Keratinocyte (primary cell): Measurements from ENCODE around the gene SEC61A1. TPM values are rescaled to one million over a fixed set of nuclear protein-coding genes. Genes with fewer than 3 reads are reported as not detected.

ENCODE experiments used
- DNase-seq: peaks from one replicate; pipeline ENCODE4 v3.0.0-alpha.2; 2011; ENCODE audit warnings: low read depth, missing footprints, low spot score
- FAIRE-seq: peaks from 2 replicates; lab custom pipeline; 2011; peaks lifted over from hg19 to GRCh38; lab: Jason Lieb, UNC
- H2AFZ ChIP-seq: 2 replicates; pipeline ENCODE4 v1.6.0; 2012; ENCODE audit warnings: low read length, control low read depth, inconsistent platforms; ENCODE audit not compliant: control insufficient read depth
- H3K27ac ChIP-seq: 2 replicates; pipeline ENCODE4 v1.5.1; 2011; ENCODE audit warnings: low read length; ENCODE audit not compliant: control insufficient read depth, insufficient read depth
- H3K27me3 ChIP-seq: 3 replicates; pipeline ENCODE4 v1.6.0; 2011; ENCODE audit warnings: low read length; ENCODE audit not compliant: control insufficient read depth, insufficient read depth; ENCODE audit errors: extremely low read depth
- H3K36me3 ChIP-seq, 2 experiments: 2 replicates in 1 of 2; 3 replicates in 1 of 2; pipeline ENCODE4 v1.5.1; 2011; ENCODE audit warnings: low read length in 2 of 2, mild to moderate bottlenecking in 1 of 2; ENCODE audit not compliant: control insufficient read depth in 2 of 2, insufficient read depth in 2 of 2; ENCODE audit errors: extremely low read depth in 1 of 2
- H3K4me1 ChIP-seq: 3 replicates; pipeline ENCODE4 v1.5.1; 2011; ENCODE audit warnings: low read length; ENCODE audit not compliant: control insufficient read depth, insufficient read depth; ENCODE audit errors: extremely low read depth
- H3K4me2 ChIP-seq: 3 replicates; pipeline ENCODE4 v1.6.0; 2011; ENCODE audit warnings: low read depth, low read length; ENCODE audit not compliant: control insufficient read depth, insufficient read depth; ENCODE audit errors: extremely low read depth
- H3K4me3 ChIP-seq, 3 experiments: fragments of 200-600 bp in 1 of 3; sonication (generic) in 1 of 3; 2 replicates in 2 of 3; 3 replicates in 1 of 3; pipeline ENCODE4 v1.5.1; 2011 to 2016; ENCODE audit warnings: low read length in 3 of 3, mild to moderate bottlenecking in 3 of 3, control low read depth in 2 of 3, inconsistent platforms in 1 of 3, low read depth in 1 of 3, mixed read lengths in 1 of 3, mixed run types in 1 of 3, moderate library complexity in 1 of 3; ENCODE audit not compliant: control insufficient read depth in 2 of 3, insufficient read depth in 2 of 3; ENCODE audit errors: extremely low read depth in 1 of 3
- H3K79me2 ChIP-seq: 2 replicates; pipeline ENCODE4 v1.6.0; 2012; ENCODE audit warnings: low read length; ENCODE audit not compliant: control insufficient read depth, insufficient read depth
- H3K9ac ChIP-seq: 3 replicates; pipeline ENCODE4 v1.6.0; 2011; ENCODE audit warnings: low read length; ENCODE audit not compliant: control insufficient read depth, insufficient read depth; ENCODE audit errors: extremely low read depth
- H3K9me1 ChIP-seq: 3 replicates; pipeline ENCODE4 v1.6.0; 2011; ENCODE audit warnings: low read length; ENCODE audit not compliant: control insufficient read depth, insufficient read depth; ENCODE audit errors: extremely low read depth
- H3K9me3 ChIP-seq: 2 replicates; pipeline ENCODE4 v1.5.1; 2012; ENCODE audit warnings: low read depth, low read length; ENCODE audit not compliant: control insufficient read depth
- H4K20me1 ChIP-seq: 3 replicates; pipeline ENCODE4 v1.6.0; 2011; ENCODE audit warnings: low read length; ENCODE audit not compliant: control insufficient read depth, insufficient read depth; ENCODE audit errors: extremely low read depth
- CTCF ChIP-seq, 3 experiments: IDR thresholded peaks in 1 of 3; conservative IDR thresholded peaks in 1 of 3; optimal IDR thresholded peaks in 1 of 3; 2 replicates in 2 of 3; 3 replicates in 1 of 3; pipeline versions ENCODE3 to v1.5.1; 2011; ENCODE audit warnings: low read length in 3 of 3, mild to moderate bottlenecking in 3 of 3, moderate library complexity in 2 of 3, control low read depth in 1 of 3, inconsistent platforms in 1 of 3; ENCODE audit not compliant: insufficient read depth in 2 of 3; ENCODE audit errors: extremely low read depth in 1 of 3
- EZH2 ChIP-seq: IDR thresholded peaks from one replicate; pipeline ENCODE4 v1.6.1; 2012; ENCODE audit warnings: inconsistent platforms, mild to moderate bottlenecking, low read length, moderate library complexity
- dilution Hi-C: fragments of 300-500 bp; cut with MboI; formaldehyde crosslinking; loops from one replicate; pipeline ENCODE4 v1.7.0; 2020; ENCODE audit warnings: low sequenced_read_pairs; ENCODE audit not compliant: extremely low pct_ligation_motif_present
- polyA plus RNA-seq, 5 experiments: library from polyadenylated mRNA; depleted of rRNA in 3 of 5; stranded (reverse) in 3 of 5; stranded (forward) in 1 of 5; unstranded in 1 of 5; fragments of >200 nt; gene quantifications; 1 replicate in 1 of 5; 2 replicates in 3 of 5; 3 replicates in 1 of 5; pipeline versions ENCODE4 v1.2.1 to v1.2.3, GENCODE V29; 2011 to 2012; ENCODE audit warnings: missing spikeins in 2 of 5, low read depth in 1 of 5, low replicate concordance in 1 of 5

Gene SEC61A1
- polyA plus RNA-seq, 1 donor (not counting 4 experiments of a cell fraction or from before 2014, with no cell fraction given), result 306 TPM

GRCh38 chr3:128075522-128076482 lies 23.6 kb downstream of the SEC61A1 start:
- Histone ChIP-seq H3K4me3 (peak overlapping the region; percentile 14 to 33 (median 24)), H3K9ac (peak overlapping the region; percentile 61), H3K27ac (peak overlapping the region; percentile 42), H3K36me3 (peaks cover 30 to 48% of the 10 kb centered on the region in 2 experiments), H3K9me3 (no peaks in the 10 kb centered on the region), H3K9me1 (peaks cover 5% of the 10 kb centered on the region), H2AFZ (peak overlapping the region; percentile 33), H3K4me2 (peak overlapping the region; percentile 84), H4K20me1 (peaks cover 3% of the 10 kb centered on the region), H3K4me1 (peaks cover 43% of the 10 kb centered on the region), H3K79me2 (peaks cover 18% of the 10 kb centered on the region), H3K27me3 (no peaks in the 10 kb centered on the region)
- TF ChIP-seq EZH2 (no peak), CTCF (optimal IDR thresholded peaks at IDR 0.05 in 1 of 3, IDR thresholded peaks at IDR 0.05 in 1 of 3, conservative IDR thresholded peaks at IDR 0.05 in 1 of 3; ENCODE audit: extremely low read depth in 1 of 3, insufficient read depth in 2 of 3, low read length in 3 of 3) (peak; percentile 79 to 93 (median 89))
- dilution Hi-C loops, result no loop called here
- FAIRE-seq (peak; percentile 64), DNase-seq (no peak)

- Histone ChIP-seq H2AFZ (no peak overlapping the region), H3K27me3 (no peaks in the 10 kb centered on the region), H3K36me3 (peaks cover 27 to 43% of the 10 kb centered on the region in 2 experiments), H3K27ac (no peak overlapping the region), H3K9me1 (peaks cover 5% of the 10 kb centered on the region), H3K9me3 (no peaks in the 10 kb centered on the region), H3K4me2 (peak overlapping the region; percentile 84), H4K20me1 (no peaks in the 10 kb centered on the region), H3K9ac (no peak overlapping the region), H3K4me1 (peaks cover 41% of the 10 kb centered on the region), H3K4me3 (no peak overlapping the region), H3K79me2 (peaks cover 10% of the 10 kb centered on the region)
- TF ChIP-seq EZH2 (no peak), CTCF (optimal IDR thresholded peaks at IDR 0.05 in 1 of 3, IDR thresholded peaks at IDR 0.05 in 1 of 3, conservative IDR thresholded peaks at IDR 0.05 in 1 of 3; ENCODE audit: extremely low read depth in 1 of 3, insufficient read depth in 2 of 3, low read length in 3 of 3) (no peak)
- dilution Hi-C loops, result no loop called here
- FAIRE-seq (no peak), DNase-seq (no peak)
These were observed 24.4 kb downstream of the SEC61A1 start for GRCh38 chr3:128076483-128077201.
